BJ (cell line): ENCODE data around the gene LGALS16. TPM values are rescaled to one million over a fixed set of nuclear protein-coding genes. Genes with fewer than 3 reads are reported as not detected.
"Not testable (repeated sequence)": the region's sequence is repeated elsewhere in the genome, so short reads cannot be mapped to it uniquely, and the experiment has no call there.

Source experiments
- CTCF ChIA-PET: fragments of 350-600 bp; formaldehyde crosslinking; extraction: SDS; loops from one replicate; lab custom pipeline; 2021; ENCODE audit warnings: antibody characterized with exemption, inconsistent platforms; lab: Yijun Ruan, JAX
- POLR2A ChIA-PET: fragments of 300-600 bp; sonication (Branson Sonifier 250); formaldehyde crosslinking; extraction: SDS; loops from one replicate; lab custom pipeline; 2021; ENCODE audit warnings: antibody characterized with exemption; lab: Charles Lee
- DNase-seq: peaks from one replicate; pipeline ENCODE4 v3.0.0-alpha.2; 2011; ENCODE audit warnings: low read depth
- H3K27me3 ChIP-seq: 2 replicates; pipeline ENCODE4 v1.6.0; 2011; ENCODE audit warnings: low read length; ENCODE audit not compliant: control insufficient read depth, insufficient read depth
- H3K36me3 ChIP-seq: 2 replicates; pipeline ENCODE4 v1.5.1; 2011; ENCODE audit warnings: low read length; ENCODE audit not compliant: control insufficient read depth, insufficient read depth
- H3K4me3 ChIP-seq: 2 replicates; pipeline ENCODE4 v1.5.1; 2011; ENCODE audit warnings: low read depth, mild to moderate bottlenecking, control low read depth, low read length
- polyA plus RNA-seq: library from polyadenylated mRNA; depleted of rRNA; stranded (reverse); fragments of >200 nt; gene quantifications from 2 replicates; pipeline ENCODE4 v1.2.3, GENCODE V29; 2011
- TF ChIP-seq, protein P1 (sequence below): IDR thresholded peaks from 2 replicates; pipeline ENCODE4 v1.5.1; 2011; ENCODE audit warnings: low read depth, mild to moderate bottlenecking, control low read depth, inconsistent platforms, low read length, moderate library complexity; ENCODE audit not compliant: insufficient read depth

LGALS16 gene
- polyA plus RNA-seq, 1 experiment, result not detected

GRCh38 chr19:39623946-39624345 lies 31.8 kb upstream of the LGALS16 start:
- H3K4me3 ChIP-seq, result no peak overlapping the region
- no peaks in the 10 kb centered on the region for H3K27me3 ChIP-seq
- ChIA-PET CTCF (no interaction called here), POLR2A (no interaction called here)
- H3K36me3 ChIP-seq, result no peaks in the 10 kb centered on the region
- no peak for DNase-seq
- TF ChIP-seq, protein P1, sequence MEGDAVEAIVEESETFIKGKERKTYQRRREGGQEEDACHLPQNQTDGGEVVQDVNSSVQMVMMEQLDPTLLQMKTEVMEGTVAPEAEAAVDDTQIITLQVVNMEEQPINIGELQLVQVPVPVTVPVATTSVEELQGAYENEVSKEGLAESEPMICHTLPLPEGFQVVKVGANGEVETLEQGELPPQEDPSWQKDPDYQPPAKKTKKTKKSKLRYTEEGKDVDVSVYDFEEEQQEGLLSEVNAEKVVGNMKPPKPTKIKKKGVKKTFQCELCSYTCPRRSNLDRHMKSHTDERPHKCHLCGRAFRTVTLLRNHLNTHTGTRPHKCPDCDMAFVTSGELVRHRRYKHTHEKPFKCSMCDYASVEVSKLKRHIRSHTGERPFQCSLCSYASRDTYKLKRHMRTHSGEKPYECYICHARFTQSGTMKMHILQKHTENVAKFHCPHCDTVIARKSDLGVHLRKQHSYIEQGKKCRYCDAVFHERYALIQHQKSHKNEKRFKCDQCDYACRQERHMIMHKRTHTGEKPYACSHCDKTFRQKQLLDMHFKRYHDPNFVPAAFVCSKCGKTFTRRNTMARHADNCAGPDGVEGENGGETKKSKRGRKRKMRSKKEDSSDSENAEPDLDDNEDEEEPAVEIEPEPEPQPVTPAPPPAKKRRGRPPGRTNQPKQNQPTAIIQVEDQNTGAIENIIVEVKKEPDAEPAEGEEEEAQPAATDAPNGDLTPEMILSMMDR, result no peak

DNA sequence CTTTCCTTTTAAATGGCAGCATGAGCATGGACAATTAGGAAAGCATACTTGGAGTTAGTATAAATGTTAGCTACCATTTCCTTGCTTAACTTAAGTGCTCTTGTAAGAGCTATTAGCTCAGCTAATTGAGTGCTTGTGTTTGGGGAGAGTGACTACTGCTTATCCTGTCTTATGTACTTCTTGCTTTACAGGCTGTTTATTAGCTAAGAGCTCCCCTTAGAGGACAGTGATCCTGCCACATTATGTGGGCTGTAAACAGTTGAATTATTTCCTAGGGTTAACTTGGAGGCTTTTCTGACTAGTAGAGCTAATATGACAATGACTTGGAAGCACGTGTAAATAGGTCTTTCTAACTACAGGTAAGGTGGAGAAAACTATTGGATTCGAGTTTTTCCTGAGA lies 28.1 kb upstream of the LGALS16 start:
- POLR2A ChIA-PET, H3K27me3 ChIP-seq, H3K36me3 ChIP-seq, H3K4me3 ChIP-seq, CTCF ChIA-PET, DNase-seq: not testable (repeated sequence)

GRCh38 chr19:39631178-39631577 lies 24.5 kb upstream of the LGALS16 start:
- H3K36me3 ChIP-seq, result no peaks in the 10 kb centered on the region
- CTCF ChIA-PET, result no interaction called here
- DNase-seq, result no peak
- H3K27me3 ChIP-seq, result no peaks in the 10 kb centered on the region
- TF ChIP-seq, protein P1, result no peak
- POLR2A ChIA-PET, result no interaction called here
- no peak overlapping the region for H3K4me3 ChIP-seq

DNA sequence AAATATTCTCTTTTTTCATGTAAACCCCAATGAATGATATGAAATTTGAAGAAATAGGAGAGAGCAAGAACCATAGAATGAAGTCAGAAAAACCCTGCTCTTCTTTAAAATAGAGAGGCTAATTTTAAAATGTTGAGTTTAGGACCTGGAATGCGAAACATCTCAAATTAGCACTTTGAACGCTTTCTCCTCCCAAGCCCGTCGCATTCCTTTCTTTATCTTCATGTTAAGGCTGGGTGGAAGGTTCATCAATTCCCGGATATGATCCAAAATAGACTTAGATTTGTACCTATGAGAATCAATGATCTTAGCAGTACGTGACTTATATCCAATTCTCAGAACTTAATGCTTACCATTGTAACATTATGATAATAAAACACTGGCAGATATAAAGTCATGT lies 24.1 kb upstream of the LGALS16 start:
- no peak for DNase-seq
- Histone ChIP-seq H3K4me3 (no peak overlapping the region), H3K36me3 (no peaks in the 10 kb centered on the region), H3K27me3 (no peaks in the 10 kb centered on the region)
- TF ChIP-seq, protein P1, result no peak
- POLR2A ChIA-PET, result no interaction called here
- CTCF ChIA-PET, result no interaction called here

DNA sequence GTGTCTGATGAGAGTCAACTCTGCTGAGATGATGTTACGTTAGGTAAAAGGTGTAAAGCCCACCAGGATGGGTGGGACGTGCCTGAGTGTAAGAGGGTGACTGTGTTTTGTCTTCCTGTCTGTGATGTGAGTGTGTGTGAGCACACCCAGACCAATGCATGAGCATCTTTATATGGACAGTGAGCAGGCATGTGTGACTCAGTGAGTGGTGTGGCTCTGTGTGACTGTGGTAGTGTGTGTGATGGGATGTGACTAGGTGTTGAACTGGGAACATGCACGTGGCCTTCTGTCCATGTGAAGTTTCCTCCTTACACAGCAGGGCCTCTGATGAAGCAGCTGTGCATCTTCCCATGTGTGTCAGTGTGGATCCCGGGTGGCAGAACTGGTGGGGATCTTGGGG lies 17.8 kb upstream of the LGALS16 start:
- Histone ChIP-seq H3K27me3 (no peaks in the 10 kb centered on the region), H3K4me3 (no peak overlapping the region), H3K36me3 (no peaks in the 10 kb centered on the region)
- no peak for DNase-seq
- TF ChIP-seq, protein P1, result no peak
- ChIA-PET CTCF (no interaction called here), POLR2A (no interaction called here)

GRCh38 chr19:39641773-39642172 lies 13.9 kb upstream of the LGALS16 start:
- no peak overlapping the region for H3K4me3 ChIP-seq
- no peaks in the 10 kb centered on the region for H3K27me3 ChIP-seq
- DNase-seq, result no peak
- H3K36me3 ChIP-seq, result no peaks in the 10 kb centered on the region
- TF ChIP-seq, protein P1, result no peak
- POLR2A ChIA-PET, result no interaction called here
- CTCF ChIA-PET, result no interaction called here
